D721Med (cell line): ENCODE measurements around the gene SMAD3.

Source experiments
- DNase-seq: peaks from one replicate; pipeline ENCODE4 v3.0.0; 2011; ENCODE audit warnings: low spot score; ENCODE audit not compliant: insufficient read length
- FAIRE-seq: peaks from 2 replicates; lab custom pipeline; 2011; peaks lifted over from hg19 to GRCh38; lab: Jason Lieb, UNC
- CTCF ChIP-seq: IDR thresholded peaks from 2 replicates; pipeline ENCODE4 v1.5.1; 2012; ENCODE audit warnings: mild to moderate bottlenecking, control low read depth; ENCODE audit not compliant: insufficient read depth; ENCODE audit errors: missing control alignments

SMAD3 gene

DNA sequence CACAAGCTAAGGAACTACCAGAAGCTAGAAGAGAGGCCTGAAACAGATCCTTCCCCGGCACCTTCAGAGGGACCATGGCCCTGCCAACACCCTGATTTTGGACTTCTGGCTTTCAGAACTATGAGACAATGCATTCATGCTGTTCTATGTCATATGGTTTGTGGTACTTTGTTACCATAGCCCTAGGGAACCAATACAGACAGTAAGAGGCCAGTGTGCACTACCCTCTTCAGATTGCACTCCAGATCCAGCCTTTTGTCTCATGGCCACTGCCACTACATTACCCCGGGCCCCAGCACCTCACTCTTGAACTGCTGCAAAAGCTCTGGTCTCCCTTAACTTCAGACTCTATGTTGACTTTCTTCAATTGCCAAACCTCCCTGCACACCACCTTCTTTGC lies 165.1 kb downstream of the SMAD3 start:
- FAIRE-seq = no peak
- no peak for DNase-seq

GRCh38 chr15:67232591-67232990 lies 167.2 kb downstream of the SMAD3 start:
- FAIRE-seq = no peak
- DNase-seq = no peak

More for the DNA sequence above, 165.1 kb downstream of the SMAD3 start:
- TF ChIP-seq CTCF = no peak

GRCh38 chr15:67240235-67241131 lies 175.1 kb downstream of the SMAD3 start:
- FAIRE-seq (no peak), DNase-seq (no peak)
- peak; percentile 52 for TF ChIP-seq CTCF

More at GRCh38 chr15:67232591-67232990, 167.2 kb downstream of the SMAD3 start:
- no peak for TF ChIP-seq CTCF

DNA sequence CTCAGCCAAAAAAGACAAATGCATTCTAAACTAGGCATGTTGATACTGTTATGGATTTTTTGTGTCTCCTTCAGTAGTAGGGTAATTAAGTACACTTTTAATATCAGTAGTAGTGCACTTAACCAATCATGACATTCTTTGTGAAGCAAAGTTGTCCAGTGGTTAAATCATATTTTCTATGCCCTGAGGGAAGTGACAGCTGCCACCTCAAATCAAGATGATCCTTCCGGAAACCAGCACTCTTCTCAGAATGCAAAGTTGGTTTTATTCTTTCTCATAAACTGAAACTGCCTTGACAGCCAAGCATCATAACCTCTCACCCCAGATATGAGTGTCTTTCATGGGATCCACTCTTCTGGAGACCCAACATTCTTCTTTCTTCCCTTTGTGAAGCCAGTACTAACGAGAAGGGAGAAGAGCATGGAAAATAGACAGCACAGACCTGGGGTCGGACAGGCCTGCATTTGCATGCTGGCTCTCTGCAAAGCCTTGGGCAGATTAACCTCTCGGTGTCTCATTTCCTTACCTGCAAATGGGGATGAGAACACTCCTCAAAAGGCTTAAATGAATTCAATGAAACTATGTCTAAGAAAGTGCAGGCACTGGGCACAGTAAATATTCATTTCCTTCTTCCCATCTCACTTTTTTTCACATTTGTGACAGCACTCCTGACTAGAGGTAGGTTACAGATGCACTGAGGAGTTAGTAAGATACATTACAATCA lies 175.9 kb downstream of the SMAD3 start:
- no peak for TF ChIP-seq CTCF
- DNase-seq (no peak), FAIRE-seq (no peak)

DNA sequence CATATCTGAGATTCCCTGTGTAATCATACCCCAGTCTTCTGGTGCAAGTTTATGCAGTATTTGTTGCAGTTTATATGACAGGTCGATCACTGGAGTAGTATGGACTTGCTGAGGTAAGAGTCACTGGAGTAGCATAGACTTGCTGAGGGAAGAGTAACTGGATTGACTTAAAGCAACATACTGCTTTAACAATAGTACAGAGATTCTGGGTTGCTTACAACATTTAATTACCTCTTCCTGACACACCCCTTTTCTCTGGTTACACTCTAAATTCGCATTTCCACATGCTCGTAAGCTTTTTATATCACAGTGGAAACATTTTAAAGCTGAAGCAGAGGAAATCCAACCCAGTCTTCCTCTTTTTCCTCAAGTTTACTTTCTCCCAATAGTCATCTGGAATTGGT lies 177.3 kb downstream of the SMAD3 start:
- no peak for DNase-seq

More for the DNA sequence above, 177.3 kb downstream of the SMAD3 start:
- no peak for FAIRE-seq
- TF ChIP-seq CTCF = no peak
